Measurements from ENCODE around the gene SPATS2.

DNA sequence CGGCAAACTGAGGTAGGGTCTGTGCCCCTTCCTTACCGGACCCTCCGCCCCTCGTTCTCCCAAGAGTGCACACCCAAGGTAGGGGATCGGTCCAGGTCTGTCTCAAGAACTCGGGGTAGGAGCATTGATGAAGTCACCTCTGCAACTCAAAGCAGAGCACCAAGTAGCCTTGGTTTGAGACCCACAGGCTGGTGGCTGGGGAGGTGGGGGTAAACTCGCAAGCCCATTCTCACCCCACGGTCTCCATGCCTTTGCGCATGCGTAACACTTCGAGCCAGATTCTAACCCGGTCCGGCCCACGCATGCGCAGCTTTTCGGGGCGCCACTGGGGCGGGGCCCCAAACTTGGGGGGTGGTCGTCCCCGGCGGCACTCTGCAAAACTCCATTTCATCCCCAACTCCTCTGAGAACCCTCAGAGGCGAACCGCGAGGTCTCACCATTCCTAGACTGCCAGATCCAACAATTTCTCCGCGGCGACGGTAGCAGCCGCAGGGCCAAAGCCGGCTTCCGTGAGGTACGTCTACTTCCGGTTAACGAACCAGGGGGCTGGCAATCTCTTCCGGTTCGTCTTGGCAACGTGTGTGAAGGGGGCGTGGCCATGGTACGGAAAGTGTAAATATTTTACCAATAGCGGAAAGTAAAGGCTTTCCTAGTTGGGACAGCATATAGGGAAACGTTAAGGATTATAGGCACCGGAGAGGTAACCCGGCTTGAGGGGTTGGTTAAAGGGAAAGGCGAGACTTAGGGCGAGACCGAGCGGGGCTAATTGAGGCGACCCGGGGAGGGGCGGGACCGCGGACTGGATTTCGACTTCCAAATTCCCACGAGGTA is 200.6 kb downstream of the SPATS2 start, which contains the start of gene MCRS1:
- TF ChIP-seq ZNF274 (IDR thresholded peaks at IDR 0.05; ENCODE audit: low read length) (no peak), ZNF274 (tag by site-specific recombination; IDR thresholded peaks at IDR 0.05; ENCODE audit: borderline replicate concordance) (no peak), ZBTB7A (tag by site-specific recombination; IDR thresholded peaks at IDR 0.05; ENCODE audit: low read depth) (peak; percentile 97; the same call in 1 of the 2 replicates), ZNF677 (tag by site-specific recombination; IDR thresholded peaks at IDR 0.05) (no peak), ZNF24 (tag by site-specific recombination; IDR thresholded peaks at IDR 0.05) (0 out of 2 replicates have a peak, but pooled peaks have one; percentile 46), ZBTB1 (tag by site-specific recombination; IDR thresholded peaks at IDR 0.05) (no peak), ZNF792 (tag by site-specific recombination; IDR thresholded peaks at IDR 0.05) (no peak), KLF9 (tag by site-specific recombination; IDR thresholded peaks at IDR 0.05; ENCODE audit: low read depth) (peak; percentile 100)
- TF ChIP-seq, protein P1, sequence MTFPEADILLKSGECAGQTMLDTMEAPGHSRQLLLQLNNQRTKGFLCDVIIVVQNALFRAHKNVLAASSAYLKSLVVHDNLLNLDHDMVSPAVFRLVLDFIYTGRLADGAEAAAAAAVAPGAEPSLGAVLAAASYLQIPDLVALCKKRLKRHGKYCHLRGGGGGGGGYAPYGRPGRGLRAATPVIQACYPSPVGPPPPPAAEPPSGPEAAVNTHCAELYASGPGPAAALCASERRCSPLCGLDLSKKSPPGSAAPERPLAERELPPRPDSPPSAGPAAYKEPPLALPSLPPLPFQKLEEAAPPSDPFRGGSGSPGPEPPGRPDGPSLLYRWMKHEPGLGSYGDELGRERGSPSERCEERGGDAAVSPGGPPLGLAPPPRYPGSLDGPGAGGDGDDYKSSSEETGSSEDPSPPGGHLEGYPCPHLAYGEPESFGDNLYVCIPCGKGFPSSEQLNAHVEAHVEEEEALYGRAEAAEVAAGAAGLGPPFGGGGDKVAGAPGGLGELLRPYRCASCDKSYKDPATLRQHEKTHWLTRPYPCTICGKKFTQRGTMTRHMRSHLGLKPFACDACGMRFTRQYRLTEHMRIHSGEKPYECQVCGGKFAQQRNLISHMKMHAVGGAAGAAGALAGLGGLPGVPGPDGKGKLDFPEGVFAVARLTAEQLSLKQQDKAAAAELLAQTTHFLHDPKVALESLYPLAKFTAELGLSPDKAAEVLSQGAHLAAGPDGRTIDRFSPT (tag by site-specific recombination; IDR thresholded peaks at IDR 0.05), result no peak
- TF ChIP-seq, protein P2, sequence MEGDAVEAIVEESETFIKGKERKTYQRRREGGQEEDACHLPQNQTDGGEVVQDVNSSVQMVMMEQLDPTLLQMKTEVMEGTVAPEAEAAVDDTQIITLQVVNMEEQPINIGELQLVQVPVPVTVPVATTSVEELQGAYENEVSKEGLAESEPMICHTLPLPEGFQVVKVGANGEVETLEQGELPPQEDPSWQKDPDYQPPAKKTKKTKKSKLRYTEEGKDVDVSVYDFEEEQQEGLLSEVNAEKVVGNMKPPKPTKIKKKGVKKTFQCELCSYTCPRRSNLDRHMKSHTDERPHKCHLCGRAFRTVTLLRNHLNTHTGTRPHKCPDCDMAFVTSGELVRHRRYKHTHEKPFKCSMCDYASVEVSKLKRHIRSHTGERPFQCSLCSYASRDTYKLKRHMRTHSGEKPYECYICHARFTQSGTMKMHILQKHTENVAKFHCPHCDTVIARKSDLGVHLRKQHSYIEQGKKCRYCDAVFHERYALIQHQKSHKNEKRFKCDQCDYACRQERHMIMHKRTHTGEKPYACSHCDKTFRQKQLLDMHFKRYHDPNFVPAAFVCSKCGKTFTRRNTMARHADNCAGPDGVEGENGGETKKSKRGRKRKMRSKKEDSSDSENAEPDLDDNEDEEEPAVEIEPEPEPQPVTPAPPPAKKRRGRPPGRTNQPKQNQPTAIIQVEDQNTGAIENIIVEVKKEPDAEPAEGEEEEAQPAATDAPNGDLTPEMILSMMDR (tag by site-specific recombination; IDR thresholded peaks at IDR 0.05), result no peak
- TF ChIP-seq, protein P3, sequence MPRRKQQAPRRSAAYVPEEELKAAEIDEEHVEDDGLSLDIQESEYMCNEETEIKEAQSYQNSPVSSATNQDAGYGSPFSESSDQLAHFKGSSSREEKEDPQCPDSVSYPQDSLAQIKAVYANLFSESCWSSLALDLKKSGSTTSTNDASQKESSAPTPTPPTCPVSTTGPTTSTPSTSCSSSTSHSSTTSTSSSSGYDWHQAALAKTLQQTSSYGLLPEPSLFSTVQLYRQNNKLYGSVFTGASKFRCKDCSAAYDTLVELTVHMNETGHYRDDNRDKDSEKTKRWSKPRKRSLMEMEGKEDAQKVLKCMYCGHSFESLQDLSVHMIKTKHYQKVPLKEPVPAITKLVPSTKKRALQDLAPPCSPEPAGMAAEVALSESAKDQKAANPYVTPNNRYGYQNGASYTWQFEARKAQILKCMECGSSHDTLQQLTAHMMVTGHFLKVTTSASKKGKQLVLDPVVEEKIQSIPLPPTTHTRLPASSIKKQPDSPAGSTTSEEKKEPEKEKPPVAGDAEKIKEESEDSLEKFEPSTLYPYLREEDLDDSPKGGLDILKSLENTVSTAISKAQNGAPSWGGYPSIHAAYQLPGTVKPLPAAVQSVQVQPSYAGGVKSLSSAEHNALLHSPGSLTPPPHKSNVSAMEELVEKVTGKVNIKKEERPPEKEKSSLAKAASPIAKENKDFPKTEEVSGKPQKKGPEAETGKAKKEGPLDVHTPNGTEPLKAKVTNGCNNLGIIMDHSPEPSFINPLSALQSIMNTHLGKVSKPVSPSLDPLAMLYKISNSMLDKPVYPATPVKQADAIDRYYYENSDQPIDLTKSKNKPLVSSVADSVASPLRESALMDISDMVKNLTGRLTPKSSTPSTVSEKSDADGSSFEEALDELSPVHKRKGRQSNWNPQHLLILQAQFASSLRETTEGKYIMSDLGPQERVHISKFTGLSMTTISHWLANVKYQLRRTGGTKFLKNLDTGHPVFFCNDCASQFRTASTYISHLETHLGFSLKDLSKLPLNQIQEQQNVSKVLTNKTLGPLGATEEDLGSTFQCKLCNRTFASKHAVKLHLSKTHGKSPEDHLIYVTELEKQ (tag by site-specific recombination; IDR thresholded peaks at IDR 0.05; ENCODE audit: borderline replicate concordance), result no peak
